IMR-90 (cell line): ENCODE measurements around the gene MMP14. TPM values are rescaled to one million over a fixed set of nuclear protein-coding genes. Genes with fewer than 3 reads are reported as not detected.

ENCODE experiments used
- ATAC-seq: fragments of 200-7000 bp; cut with Tn5 transposase; 2 replicates; pipeline ENCODE4 v1.9.1; 2020; ENCODE audit warnings: low read depth, mild to moderate bottlenecking, moderate library complexity
- BruUV-seq: library from RNA; stranded (reverse); fragments of 400-500 nt; replicated peaks from 2 replicates; lab custom pipeline; 2021; lab: Mats Ljungman, UMichigan
- CTCF ChIA-PET: fragments of 300-600 bp; formaldehyde crosslinking; extraction: SDS; loops from one replicate; lab custom pipeline; 2021; ENCODE audit warnings: antibody characterized with exemption; lab: Yijun Ruan, JAX
- POLR2A ChIA-PET: fragments of 300-600 bp; sonication (Branson Sonifier 250); formaldehyde crosslinking; loops from one replicate; lab custom pipeline; 2022; ENCODE audit warnings: antibody characterized with exemption; ENCODE audit not compliant: unreplicated experiment; lab: Charles Lee
- DNase-seq: peaks from one replicate; pipeline ENCODE4 v3.0.0; 2013
- H2AFZ ChIP-seq: replicated peaks from 2 replicates; pipeline ENCODE3; 2013; ENCODE audit warnings: low read length, mild to moderate bottlenecking; ENCODE audit not compliant: poor library complexity
- H2AK5ac ChIP-seq: 2 replicates; pipeline ENCODE4 v1.6.1; 2013; ENCODE audit warnings: low read depth, low read length, inconsistent platforms
- H2AK9ac ChIP-seq: replicated peaks from 2 replicates; pipeline ENCODE3; 2013; ENCODE audit warnings: mild to moderate bottlenecking, low read depth, low read length, moderate library complexity; ENCODE audit not compliant: poor library complexity
- H2BK120ac ChIP-seq: 2 replicates; pipeline ENCODE4 v1.6.1; 2013; ENCODE audit warnings: low read depth, low read length, inconsistent platforms
- H2BK15ac ChIP-seq: 3 replicates; pipeline ENCODE4 v1.6.1; 2013; ENCODE audit warnings: low read depth, low read length, inconsistent platforms
- H2BK20ac ChIP-seq: 2 replicates; pipeline ENCODE4 v1.6.1; 2013; ENCODE audit warnings: low read depth, mild to moderate bottlenecking, inconsistent platforms, low read length, moderate library complexity
- H2BK5ac ChIP-seq: 2 replicates; pipeline ENCODE4 v1.6.1; 2013; ENCODE audit warnings: mild to moderate bottlenecking, low read depth, low read length, inconsistent platforms; ENCODE audit not compliant: poor library complexity, severe bottlenecking
- H3K14ac ChIP-seq: replicated peaks from 2 replicates; pipeline ENCODE4 v1.6.1; 2013; ENCODE audit warnings: low read depth, low read length, inconsistent platforms
- H3K18ac ChIP-seq: 2 replicates; pipeline ENCODE4 v1.6.1; 2013; ENCODE audit warnings: low read depth, low read length, control low read depth
- H3K23ac ChIP-seq: 2 replicates; pipeline ENCODE4 v1.6.1; 2013; ENCODE audit warnings: low read depth, low read length, inconsistent platforms
- H3K27ac ChIP-seq: 2 replicates; pipeline ENCODE4 v1.5.1; 2013; ENCODE audit warnings: mild to moderate bottlenecking, control low read depth, low read length; ENCODE audit not compliant: insufficient read depth
- H3K27me3 ChIP-seq: 2 replicates; pipeline ENCODE4 v1.6.1; 2013; ENCODE audit warnings: low read length; ENCODE audit not compliant: control insufficient read depth, insufficient read depth
- H3K36me3 ChIP-seq: 2 replicates; pipeline ENCODE4 v1.6.1; 2013; ENCODE audit warnings: low read length, mixed read lengths; ENCODE audit not compliant: control insufficient read depth, insufficient read depth
- H3K4ac ChIP-seq: 2 replicates; pipeline ENCODE4 v1.6.1; 2013; ENCODE audit warnings: low read depth, low read length, inconsistent platforms
- H3K4me1 ChIP-seq: 2 replicates; pipeline ENCODE4 v1.6.1; 2013; ENCODE audit warnings: low read length, mixed read lengths; ENCODE audit not compliant: control insufficient read depth, insufficient read depth
- H3K4me2 ChIP-seq: 2 replicates; pipeline ENCODE4 v1.6.1; 2013; ENCODE audit warnings: low read depth, mild to moderate bottlenecking, control low read depth, low read length, moderate library complexity
- H3K4me3 ChIP-seq: 2 replicates; pipeline ENCODE4 v1.5.1; 2013; ENCODE audit warnings: low read depth, mild to moderate bottlenecking, control low read depth, low read length, moderate library complexity; ENCODE audit not compliant: insufficient read depth
- H3K56ac ChIP-seq: 2 replicates; pipeline ENCODE4 v1.6.1; 2013; ENCODE audit warnings: low read length, inconsistent platforms; ENCODE audit not compliant: insufficient read depth; ENCODE audit errors: extremely low read depth
- H3K79me1 ChIP-seq, 2 experiments: 2 replicates each; pipeline ENCODE4 v1.6.1; 2013; ENCODE audit warnings: low read length in 2 of 2, inconsistent platforms in 1 of 2, low read depth in 1 of 2
- H3K9ac ChIP-seq: 2 replicates; pipeline ENCODE4 v1.6.1; 2013; ENCODE audit warnings: low read depth, low read length, control low read depth
- H3K9me1 ChIP-seq: 2 replicates; pipeline ENCODE4 v1.6.1; 2013; ENCODE audit warnings: low read length, inconsistent platforms; ENCODE audit not compliant: insufficient read depth
- H3K9me3 ChIP-seq: 2 replicates; pipeline ENCODE4 v1.6.1; 2013; ENCODE audit warnings: low read length; ENCODE audit not compliant: control insufficient read depth, insufficient read depth
- H4K20me1 ChIP-seq: 2 replicates; pipeline ENCODE4 v1.6.1; 2013; ENCODE audit warnings: low read length, inconsistent platforms; ENCODE audit not compliant: insufficient read depth
- H4K5ac ChIP-seq: 2 replicates; pipeline ENCODE4 v1.6.1; 2013; ENCODE audit warnings: mild to moderate bottlenecking, low read depth, low read length, control low read depth
- H4K8ac ChIP-seq, 2 experiments: 2 replicates each; pipeline ENCODE4 v1.6.1; 2013; ENCODE audit warnings: low read depth in 2 of 2, low read length in 2 of 2, control low read depth in 1 of 2, inconsistent platforms in 1 of 2
- H4K91ac ChIP-seq: 2 replicates; pipeline ENCODE4 v1.6.1; 2013; ENCODE audit warnings: low read depth, low read length, inconsistent platforms; ENCODE audit not compliant: insufficient read depth
- BHLHE40 ChIP-seq: fragments of 150-350 bp; IDR thresholded peaks from 2 replicates; pipeline ENCODE4 v1.6.1; 2016; ENCODE audit warnings: mild to moderate bottlenecking, low read depth, low read length
- CEBPB ChIP-seq: IDR thresholded peaks from 2 replicates; pipeline ENCODE4 v1.6.1; 2012; ENCODE audit warnings: low read depth, low read length, improper control_type of control experiment
- CHD1 ChIP-seq: IDR thresholded peaks from 2 replicates; pipeline ENCODE4 v1.6.1; 2012; ENCODE audit warnings: low read depth, low read length, improper control_type of control experiment
- CTCF ChIP-seq: conservative IDR thresholded peaks from 2 replicates; pipeline ENCODE4 v1.5.1; 2012; ENCODE audit warnings: mild to moderate bottlenecking, low read depth, low read length, improper control_type of control experiment
- FOS ChIP-seq: fragments of 150-350 bp; IDR thresholded peaks from 2 replicates; pipeline ENCODE4 v1.6.1; 2016; ENCODE audit warnings: low read depth, low read length
- MXI1 ChIP-seq: IDR thresholded peaks from 2 replicates; pipeline ENCODE4 v1.6.1; 2012; ENCODE audit warnings: low read depth, mild to moderate bottlenecking, low read length, moderate library complexity, borderline replicate concordance
- NFE2L2 ChIP-seq: fragments of 150-350 bp; IDR thresholded peaks from 2 replicates; pipeline ENCODE4 v1.6.1; 2016; ENCODE audit warnings: low read depth, mild to moderate bottlenecking, low read length
- POLR2A ChIP-seq: IDR thresholded peaks from 2 replicates; pipeline ENCODE4 v1.6.1; 2012; ENCODE audit warnings: mild to moderate bottlenecking, low read depth, low read length
- RAD21 ChIP-seq: IDR thresholded peaks from 2 replicates; pipeline ENCODE4 v1.6.1; 2012; ENCODE audit warnings: low read length, improper control_type of control experiment
- RCOR1 ChIP-seq: IDR thresholded peaks from 2 replicates; pipeline ENCODE4 v1.6.1; 2012; ENCODE audit warnings: mild to moderate bottlenecking, low read length, improper control_type of control experiment; ENCODE audit not compliant: insufficient replicate concordance
- RFX5 ChIP-seq: IDR thresholded peaks from 2 replicates; pipeline ENCODE4 v1.8.0; 2012; ENCODE audit warnings: low read depth, mild to moderate bottlenecking, low read length, moderate library complexity
- SMC3 ChIP-seq: fragments of 150-350 bp; IDR thresholded peaks from 2 replicates; pipeline ENCODE4 v1.6.1; 2016; ENCODE audit warnings: low read depth, mild to moderate bottlenecking, antibody characterized with exemption, low read length, moderate library complexity
- USF2 ChIP-seq: fragments of 150-350 bp; IDR thresholded peaks from 2 replicates; pipeline ENCODE4 v1.6.1; 2017; ENCODE audit warnings: mild to moderate bottlenecking, antibody characterized with exemption, low read length, low read depth
- WGBS, 2 experiments: methylation state at CpG; one replicate each; pipeline versions ENCODE4 v1.1.5 to v1.1.7; 2013; ENCODE audit warnings: missing lambda C conversion rate in 2 of 2; ENCODE audit not compliant: insufficient read length in 1 of 2; ENCODE audit errors: extremely low coverage in 2 of 2; 5-methylcytosine and 5-hydroxymethylcytosine counted together
- dilution Hi-C: fragments of 300-500 bp; cut with HindIII; formaldehyde crosslinking; loops from one replicate; pipeline ENCODE4 v1.14.3; 2018; ENCODE audit warnings: low sequenced_read_pairs; ENCODE audit not compliant: unreplicated experiment
- in situ Hi-C: fragments of 300-500 bp; cut with MboI; formaldehyde crosslinking; loops from 3 replicates; pipeline ENCODE4 v1.14.3; 2019; ENCODE audit warnings: low sequenced_read_pairs, inconsistent platforms, mixed read lengths
- intact Hi-C: fragments of 100-400 bp; cut with micrococcal nuclease; formaldehyde crosslinking; loops from 2 replicates; pipeline ENCODE4 v1.10.0; 2022
- polyA plus RNA-seq, 3 experiments: library from polyadenylated mRNA; depleted of rRNA; stranded (reverse); fragments of >200 nt; gene quantifications; 2 replicates each; pipeline ENCODE4 v1.2.3, GENCODE V29; 2012; ENCODE audit warnings: low replicate concordance in 1 of 3
- total RNA-seq: library from RNA; depleted of rRNA; stranded (reverse); fragments of >200 nt; gene quantifications from 2 replicates; pipeline ENCODE4 v1.2.3, GENCODE V29; 2012
- TF ChIP-seq, protein P1 (sequence below): fragments of 150-350 bp; IDR thresholded peaks from 2 replicates; pipeline ENCODE4 v1.6.1; 2016; ENCODE audit warnings: low read depth, mild to moderate bottlenecking, low read length, moderate library complexity, borderline replicate concordance

Gene MMP14
- total and polyA plus RNA-seq, 2 of the 4 experiments (the other 2 are of a cell fraction): 156 to 315 TPM

DNA sequence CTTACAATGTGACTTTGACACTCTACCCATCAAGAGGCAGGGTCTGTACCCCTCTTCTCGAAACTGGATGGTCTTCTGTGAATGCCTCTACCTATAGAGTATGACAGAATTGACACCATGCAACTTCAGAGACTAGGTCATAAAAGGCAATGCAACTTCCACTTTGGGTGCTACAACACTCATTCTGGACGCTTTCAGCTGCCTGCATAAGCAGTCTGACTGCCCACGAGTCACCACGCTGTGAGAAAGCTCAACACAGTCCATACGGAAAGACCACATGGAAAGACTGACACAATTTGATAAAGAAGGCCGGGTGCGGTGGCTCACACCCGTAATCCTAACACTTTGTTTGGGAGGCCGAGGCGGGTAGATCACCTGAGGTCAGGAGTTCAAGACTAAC, 36.0 kb upstream of the MMP14 start:
- no peak overlapping the region for H2BK20ac ChIP-seq
- no peak overlapping the region for H3K23ac ChIP-seq
- no peaks in the 10 kb centered on the region for H4K20me1 ChIP-seq
- WGBS, 2 experiments: 79% methylated on average over 5 of the region's 10 CpGs; no CpG with 5 or more reads in 1 of the 2 experiments
- no peak overlapping the region for H3K4me2 ChIP-seq
- H2BK120ac ChIP-seq: no peak overlapping the region
- ATAC-seq (no peak), DNase-seq (peak; percentile 22)
- H3K18ac ChIP-seq: no peak overlapping the region
- no peak overlapping the region for H3K27ac ChIP-seq
- no peak overlapping the region for H4K91ac ChIP-seq
- TF ChIP-seq MXI1: no peak
- TF ChIP-seq SMC3: no peak
- no peak for TF ChIP-seq BHLHE40
- no peak for TF ChIP-seq CHD1
- no peak for TF ChIP-seq FOS
- no peak for TF ChIP-seq CEBPB
- TF ChIP-seq POLR2A: no peak
- TF ChIP-seq NFE2L2: no peak
- no peak for TF ChIP-seq RCOR1
- TF ChIP-seq CTCF: no peak
- no peak for TF ChIP-seq USF2
- TF ChIP-seq RFX5: no peak
- no peak for TF ChIP-seq RAD21
- TF ChIP-seq, protein P1, sequence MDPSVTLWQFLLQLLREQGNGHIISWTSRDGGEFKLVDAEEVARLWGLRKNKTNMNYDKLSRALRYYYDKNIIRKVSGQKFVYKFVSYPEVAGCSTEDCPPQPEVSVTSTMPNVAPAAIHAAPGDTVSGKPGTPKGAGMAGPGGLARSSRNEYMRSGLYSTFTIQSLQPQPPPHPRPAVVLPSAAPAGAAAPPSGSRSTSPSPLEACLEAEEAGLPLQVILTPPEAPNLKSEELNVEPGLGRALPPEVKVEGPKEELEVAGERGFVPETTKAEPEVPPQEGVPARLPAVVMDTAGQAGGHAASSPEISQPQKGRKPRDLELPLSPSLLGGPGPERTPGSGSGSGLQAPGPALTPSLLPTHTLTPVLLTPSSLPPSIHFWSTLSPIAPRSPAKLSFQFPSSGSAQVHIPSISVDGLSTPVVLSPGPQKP: no peak
- no peaks in the 10 kb centered on the region for H3K79me1 ChIP-seq
- no TSS peak for BruUV-seq
- H4K8ac ChIP-seq: no peak overlapping the region
- H3K4ac ChIP-seq: no peak overlapping the region
- no peaks in the 10 kb centered on the region for H3K36me3 ChIP-seq
- H3K9ac ChIP-seq: no peak overlapping the region
- no peak overlapping the region for H2BK5ac ChIP-seq
- POLR2A ChIA-PET: no interaction called here
- in situ Hi-C loops: no loop called here
- H2AK9ac ChIP-seq: no peak overlapping the region
- no peak overlapping the region for H2AFZ ChIP-seq
- no peak overlapping the region for H2BK15ac ChIP-seq
- no peak overlapping the region for H3K56ac ChIP-seq
- H3K27me3 ChIP-seq: peaks cover 12% of the 10 kb centered on the region
- H3K9me1 ChIP-seq: no peaks in the 10 kb centered on the region; the same call in 1 of the 2 replicates
- no peaks in the 10 kb centered on the region for H3K9me3 ChIP-seq
- no peak overlapping the region for H3K14ac ChIP-seq
- CTCF ChIA-PET: interaction anchor here (0.6 kb wide), 1 partner anchor 436 kb away, joined by 4 read pairs; no protein-coding TSS in a partner anchor
- intact Hi-C loops: no loop called here
- H3K4me1 ChIP-seq: no peaks in the 10 kb centered on the region
- no peak overlapping the region for H3K4me3 ChIP-seq
- H4K5ac ChIP-seq: no peak overlapping the region
- dilution Hi-C loops: no loop called here
- H2AK5ac ChIP-seq: no peak overlapping the region
